Activated CD8-positive, alpha-beta memory T cell treated with anti-CD3 and anti-CD28 coated beads, Interleukin-2, amount 10 ng/mL, durations not matched to agents 7 days and 5 days (primary cell): ENCODE measurements around the gene ARSG. TPM values are rescaled to one million over a fixed set of nuclear protein-coding genes. Genes with fewer than 3 reads are reported as not detected.

Experiments used
- ATAC-seq: fragments of 150-1000 bp; cut with Tn5 transposase; one replicate; pipeline ENCODE4 v1.10.0; 2021; ENCODE audit warnings: moderate library complexity
- CTCF ChIA-PET: fragments of 350-600 bp; sonication (Branson Sonifier 250); formaldehyde crosslinking; loops from one replicate; lab custom pipeline; 2021; ENCODE audit warnings: antibody characterized with exemption; lab: Charles Lee
- DNase-seq: peaks from one replicate; pipeline ENCODE4 v3.0.0-alpha.2; 2020
- H3K27ac Mint-ChIP-seq: one replicate; pipeline ENCODE4 v1.8.0; 2021; ENCODE audit warnings: mild to moderate bottlenecking, mixed read lengths
- H3K27me3 Mint-ChIP-seq: one replicate; pipeline ENCODE4 v1.8.0; 2021; ENCODE audit warnings: mixed read lengths
- H3K36me3 Mint-ChIP-seq: one replicate; pipeline ENCODE4 v1.8.0; 2021; ENCODE audit warnings: mild to moderate bottlenecking, mixed read lengths
- H3K4me1 Mint-ChIP-seq: one replicate; pipeline ENCODE4 v1.8.0; 2021; ENCODE audit warnings: mixed read lengths
- H3K4me3 Mint-ChIP-seq: one replicate; pipeline ENCODE4 v1.8.0; 2021; ENCODE audit warnings: mild to moderate bottlenecking, moderate library complexity, mixed read lengths
- H3K9me3 Mint-ChIP-seq: one replicate; pipeline ENCODE4 v1.8.0; 2022; ENCODE audit warnings: low read depth, mixed read lengths
- total RNA-seq, 2 experiments: library from RNA; stranded (reverse); gene quantifications; one replicate each; pipeline ENCODE4 v1.2.3, GENCODE V29; 2021

The ARSG gene
- total RNA-seq, 2 experiments from 2014 or later, result 12.5 to 24.6 TPM

DNA sequence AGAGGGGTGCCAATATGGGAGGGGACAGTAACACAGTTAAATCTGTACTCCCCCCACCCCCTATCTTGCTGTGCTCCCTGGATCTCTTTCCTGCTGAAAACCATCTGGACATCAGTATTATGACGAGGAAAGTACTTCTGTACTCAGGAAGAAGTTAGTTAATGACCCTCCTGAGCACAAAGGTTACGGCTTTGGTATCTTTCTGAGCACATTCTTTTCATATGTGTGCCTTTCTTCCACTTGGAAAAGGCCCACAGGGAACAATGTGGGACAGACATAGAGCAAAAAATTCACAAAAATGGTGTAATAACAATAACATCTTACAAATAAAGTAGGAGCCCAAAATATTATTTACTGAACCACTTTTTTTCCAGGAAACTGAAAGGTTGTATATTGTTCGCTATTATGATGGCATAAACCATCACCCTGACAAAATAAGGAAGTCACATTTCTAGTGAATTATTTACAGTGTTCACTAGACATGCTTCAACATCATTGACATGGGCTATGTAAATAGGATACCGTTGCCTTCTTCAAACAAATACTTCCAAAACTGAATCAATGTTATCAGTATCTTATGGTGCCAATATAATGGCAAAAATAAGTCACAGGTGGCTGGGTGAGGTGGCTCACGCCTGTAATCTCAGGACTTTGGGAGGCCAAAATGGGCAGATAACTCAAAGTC is 160.5 kb downstream of the ARSG start:
- H3K4me1 Mint-ChIP-seq, result peaks cover 34% of the 10 kb centered on the region
- H3K27ac Mint-ChIP-seq, result no peak overlapping the region
- no peak for DNase-seq
- peaks cover 45% of the 10 kb centered on the region for H3K36me3 Mint-ChIP-seq
- no peaks in the 10 kb centered on the region for H3K9me3 Mint-ChIP-seq
- ATAC-seq, result no peak
- CTCF ChIA-PET, result interaction anchor here (17.7 kb wide), 1 partner anchor 11 kb away, joined by 260 read pairs; no protein-coding TSS in a partner anchor
- no peak overlapping the region for H3K4me3 Mint-ChIP-seq
- no peaks in the 10 kb centered on the region for H3K27me3 Mint-ChIP-seq

DNA sequence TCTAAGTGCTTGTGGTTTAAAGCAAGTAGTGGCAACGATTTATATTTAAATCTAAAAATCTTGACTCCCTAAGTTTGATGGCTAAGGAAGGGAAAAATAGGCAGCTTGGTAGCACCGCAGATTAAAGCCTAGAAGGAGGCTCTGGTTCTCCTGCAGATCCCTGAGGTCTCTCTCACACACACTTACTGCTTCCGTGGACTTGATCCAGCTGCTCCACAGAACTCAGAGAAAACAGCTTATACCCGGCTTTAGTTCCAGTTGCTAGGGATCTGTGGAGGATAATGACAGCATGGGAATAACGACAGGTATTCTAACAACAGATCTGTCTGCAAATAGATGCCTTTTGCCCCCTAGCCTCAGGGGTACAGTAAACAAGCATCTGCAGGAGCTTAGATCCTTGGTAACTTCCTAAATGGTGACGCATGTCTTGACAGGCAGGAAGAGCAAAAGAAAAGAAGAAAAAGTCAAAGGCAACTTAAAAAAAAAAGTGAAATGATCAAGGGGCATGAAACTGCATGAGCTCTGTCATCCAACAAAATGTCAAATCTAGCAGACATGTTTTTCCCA is 161.5 kb downstream of the ARSG start:
- CTCF ChIA-PET, result interaction anchor here (0.7 to 17.7 kb wide), 2 partner anchors 12 to 190 kb away, joined by 3 to 260 read pairs; no protein-coding TSS in a partner anchor
- Mint-ChIP-seq H3K4me3 (no peak overlapping the region), H3K36me3 (peaks cover 45% of the 10 kb centered on the region), H3K27me3 (no peaks in the 10 kb centered on the region), H3K4me1 (peaks cover 36% of the 10 kb centered on the region), H3K27ac (no peak overlapping the region), H3K9me3 (no peaks in the 10 kb centered on the region)
- ATAC-seq, result no peak
- DNase-seq, result no peak

DNA sequence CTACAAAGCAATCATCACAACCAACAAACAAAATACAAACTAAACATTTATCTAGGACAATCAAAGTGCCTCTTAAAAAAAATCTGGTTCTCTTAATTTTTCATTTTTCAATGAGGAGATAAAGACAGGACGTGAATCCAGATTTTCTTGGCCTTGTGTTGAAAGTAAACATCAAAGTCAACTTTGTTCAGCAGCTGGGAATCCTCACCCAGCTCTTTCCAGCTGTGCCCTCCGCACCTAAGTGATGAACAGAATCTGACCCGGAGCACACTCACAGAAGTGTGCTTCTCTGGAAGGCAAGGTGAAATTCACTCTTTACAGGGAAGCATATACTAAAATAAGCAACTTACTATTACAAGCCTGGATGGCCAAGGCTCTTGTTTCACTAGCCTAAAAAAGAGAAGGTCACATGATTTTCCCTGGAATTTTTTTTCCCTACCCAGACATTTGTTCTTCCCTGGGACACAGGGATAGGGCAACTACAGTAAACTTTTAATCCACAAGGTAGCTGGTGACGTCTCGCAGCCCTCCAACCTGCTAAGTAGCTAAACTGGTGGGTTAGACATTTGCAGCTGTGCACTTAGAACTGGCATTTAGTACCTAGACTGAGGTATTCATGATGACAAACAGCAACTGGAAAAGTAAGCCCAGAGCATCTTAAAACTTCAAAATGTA is 162.8 kb downstream of the ARSG start:
- Mint-ChIP-seq H3K27me3 (no peaks in the 10 kb centered on the region), H3K4me1 (peaks cover 47% of the 10 kb centered on the region), H3K36me3 (peaks cover 37% of the 10 kb centered on the region), H3K4me3 (no peak overlapping the region), H3K27ac (no peak overlapping the region), H3K9me3 (no peaks in the 10 kb centered on the region)
- no peak for ATAC-seq
- CTCF ChIA-PET, result interaction anchor here (17.7 kb wide), 1 partner anchor 14 kb away, joined by 260 read pairs; no protein-coding TSS in a partner anchor
- DNase-seq, result no peak

DNA sequence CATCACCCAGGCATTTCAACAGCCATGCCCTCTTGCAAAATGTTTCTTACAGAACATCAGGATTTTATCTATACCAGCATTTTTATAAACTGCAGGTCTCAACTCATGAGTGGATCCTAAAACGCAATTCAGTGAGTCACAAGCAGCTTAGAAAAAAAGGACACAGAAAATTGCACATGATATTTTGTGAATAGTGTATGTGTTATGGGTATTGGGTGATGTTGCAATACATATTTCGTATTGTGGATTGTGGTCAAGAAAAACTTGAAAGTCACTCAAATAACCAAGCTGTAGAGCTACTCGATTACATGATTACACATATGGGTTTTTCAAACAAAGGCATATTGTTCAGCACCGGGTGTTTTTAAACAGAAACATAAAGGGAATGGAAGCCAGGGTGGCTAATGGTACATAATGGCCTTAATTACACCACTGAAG is 164.6 kb downstream of the ARSG start:
- peak overlapping the region; percentile 87 for H3K27ac Mint-ChIP-seq
- peaks cover 20% of the 10 kb centered on the region for H3K36me3 Mint-ChIP-seq
- DNase-seq (no peak), ATAC-seq (no peak)
- peak overlapping the region; percentile 95 for H3K4me3 Mint-ChIP-seq
- H3K27me3 Mint-ChIP-seq, result no peaks in the 10 kb centered on the region
- peaks cover 64% of the 10 kb centered on the region for H3K4me1 Mint-ChIP-seq
- CTCF ChIA-PET, result interaction anchor here (1.2 to 17.7 kb wide), 9 partner anchors 11 to 283 kb away, joined by 3 to 260 read pairs (median 5); partner anchors contain the start of genes ARSG and SLC16A6
- H3K9me3 Mint-ChIP-seq, result no peaks in the 10 kb centered on the region

DNA sequence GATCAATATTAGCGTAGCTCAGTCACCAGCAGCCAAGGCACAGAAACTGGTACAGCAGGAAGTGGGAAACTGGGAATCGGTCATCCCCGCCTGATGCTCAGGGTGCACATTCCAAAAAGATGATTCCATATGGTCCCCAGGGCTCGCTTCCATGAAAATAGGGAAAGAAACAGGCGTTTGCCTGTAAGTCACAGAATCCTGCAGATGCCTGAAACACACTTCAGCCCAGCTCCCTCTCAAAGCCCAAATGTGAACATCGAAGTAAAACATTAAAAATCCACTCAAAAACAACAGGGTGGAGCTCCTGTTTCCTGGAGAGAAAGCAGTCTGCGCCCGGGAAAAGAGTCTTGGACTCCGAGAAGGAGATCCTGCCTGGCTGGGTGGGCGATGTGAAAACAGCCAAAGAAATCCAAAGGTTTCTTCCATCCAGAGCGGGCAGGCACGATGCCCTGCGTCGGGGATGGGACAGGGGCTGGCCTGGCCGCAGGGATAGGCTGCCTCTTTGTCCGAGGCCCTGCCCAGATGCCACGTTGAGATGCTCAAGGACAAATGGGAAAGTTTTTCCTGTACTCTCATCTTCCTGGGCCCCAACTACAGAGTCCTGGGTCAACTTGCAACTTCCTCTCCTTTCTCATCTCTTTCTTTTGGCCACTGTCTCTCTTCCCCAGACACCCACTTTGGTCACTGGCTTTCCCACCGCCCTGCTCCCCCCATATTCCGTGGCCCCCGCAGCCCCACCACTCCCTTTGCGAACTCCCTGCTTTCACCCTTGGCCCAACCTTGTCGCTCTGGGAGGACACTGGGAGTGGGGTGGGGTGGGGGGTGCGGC is 165.3 kb downstream of the ARSG start:
- Mint-ChIP-seq H3K27ac (peak overlapping the region; percentile 87), H3K27me3 (no peaks in the 10 kb centered on the region), H3K4me3 (peak overlapping the region; percentile 95), H3K4me1 (peaks cover 70% of the 10 kb centered on the region), H3K9me3 (no peaks in the 10 kb centered on the region), H3K36me3 (peaks cover 16% of the 10 kb centered on the region)
- CTCF ChIA-PET, result interaction anchor here (0.7 to 17.7 kb wide), 11 partner anchors 10 to 284 kb away, joined by 3 to 260 read pairs (median 11); partner anchors contain the start of genes ARSG and SLC16A6
- ATAC-seq (no peak), DNase-seq (no peak)

DNA sequence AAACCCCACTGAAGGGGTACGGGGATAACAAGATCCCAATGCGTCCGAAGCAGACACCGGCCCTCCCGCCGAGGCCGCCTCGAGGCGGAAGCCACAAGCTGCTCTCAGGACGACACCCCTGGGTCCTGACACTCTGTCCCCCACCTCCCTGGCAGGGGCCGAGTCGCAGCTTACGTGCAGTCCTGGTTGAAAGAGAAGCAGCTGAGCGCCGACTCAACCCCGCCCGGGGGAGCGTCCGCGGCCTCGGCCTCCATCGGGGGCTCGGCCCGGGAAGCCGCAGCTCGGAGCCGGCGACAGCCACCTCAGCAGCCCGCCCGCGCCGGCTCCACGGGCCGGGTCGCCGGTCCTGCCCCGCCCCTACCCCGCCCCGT is 165.9 kb downstream of the ARSG start, which contains the start of gene WIPI1:
WIPI1 (minus strand) TSS at position 329 of the 371 bp plus-strand sequence; CDS start at position 254, 75 bp downstream.
- peak; percentile 78 for DNase-seq
- Mint-ChIP-seq H3K4me1 (peaks cover 76% of the 10 kb centered on the region), H3K9me3 (no peaks in the 10 kb centered on the region), H3K27me3 (no peaks in the 10 kb centered on the region), H3K36me3 (peaks cover 13% of the 10 kb centered on the region), H3K4me3 (peak within 1 kb of the TSS; percentile 95), H3K27ac (peak within 1 kb of the TSS; percentile 94)
- CTCF ChIA-PET, result interaction anchor here (0.7 to 17.7 kb wide), 10 partner anchors 9 to 284 kb away, joined by 3 to 260 read pairs (median 12); partner anchors contain the start of genes ARSG and SLC16A6
- peak; percentile 41 for ATAC-seq

DNA sequence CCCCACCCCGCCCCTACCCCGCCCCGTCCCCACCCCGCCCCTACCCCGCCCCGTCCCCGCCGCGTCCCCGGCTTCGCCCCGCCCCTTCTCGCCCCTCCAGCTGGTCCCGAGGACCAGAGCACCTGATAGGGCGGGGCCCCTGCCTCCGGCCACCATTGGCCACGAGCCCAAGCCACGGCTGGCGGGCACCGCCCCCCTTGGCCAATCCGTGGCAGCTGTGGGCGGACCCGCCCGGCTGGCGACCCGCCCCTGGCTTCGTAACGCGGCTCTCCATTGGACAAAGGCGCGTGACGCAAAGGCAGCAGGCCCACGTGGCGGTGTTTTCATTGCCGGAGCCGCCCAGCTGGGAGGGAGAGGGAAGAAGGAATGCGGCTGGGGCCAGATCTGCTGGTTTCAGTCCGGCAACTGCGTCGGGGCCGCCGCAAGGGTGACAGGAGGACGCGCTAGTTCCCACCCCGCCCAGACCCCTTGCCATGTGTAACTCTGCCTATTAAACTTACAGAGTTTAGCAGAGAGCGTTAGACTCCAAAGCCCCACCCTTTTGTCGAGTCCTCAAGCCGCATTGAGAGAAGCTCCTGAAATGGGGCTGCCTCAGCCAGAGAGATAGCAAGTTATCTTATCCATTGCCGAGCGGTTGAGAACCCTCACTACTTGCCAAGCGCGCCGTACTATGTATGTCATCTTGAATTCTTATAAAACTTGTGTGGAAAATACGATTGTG is 166.4 kb downstream of the ARSG start:
- CTCF ChIA-PET, result interaction anchor here (0.7 to 17.7 kb wide), 12 partner anchors 9 to 285 kb away, joined by 3 to 260 read pairs (median 10); partner anchors contain the start of genes ARSG and SLC16A6

DNA sequence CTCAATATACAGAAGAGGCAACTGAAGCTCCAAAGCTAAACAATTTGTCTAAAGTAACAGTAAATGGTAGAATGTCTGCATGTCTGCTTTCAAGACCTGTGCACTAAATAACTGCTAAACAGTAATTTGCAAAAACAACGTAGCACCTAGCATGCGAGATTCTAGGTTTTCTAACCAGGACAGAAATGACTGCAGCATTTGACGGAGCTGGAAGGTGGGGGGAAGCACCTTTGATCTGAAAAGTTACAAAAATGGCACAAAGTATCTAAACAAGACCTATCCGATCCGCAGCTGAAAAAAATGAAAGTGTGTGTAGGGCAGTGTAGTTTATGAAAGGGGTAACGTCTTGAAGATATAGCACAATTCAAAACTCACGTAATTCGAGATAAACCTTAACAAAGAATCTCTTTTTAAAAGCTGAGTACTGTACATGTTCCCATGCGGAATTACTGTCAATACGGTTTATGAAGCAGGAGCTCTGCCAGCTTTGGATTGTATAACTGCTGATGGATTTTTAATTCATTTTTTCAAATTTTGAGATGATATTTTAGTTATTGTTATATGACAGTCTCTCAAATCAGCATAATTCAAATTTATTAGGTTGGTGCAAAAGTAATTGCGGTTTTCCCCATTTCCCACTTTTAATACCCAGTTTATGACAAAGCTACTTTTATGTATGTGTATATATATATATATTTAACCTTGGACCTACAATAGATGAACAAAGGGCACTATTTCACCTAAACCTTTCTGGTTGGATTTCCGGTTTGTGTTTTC is 167.2 kb downstream of the ARSG start:
- Mint-ChIP-seq H3K27me3 (no peaks in the 10 kb centered on the region), H3K4me1 (peaks cover 84% of the 10 kb centered on the region), H3K4me3 (peak overlapping the region; percentile 75), H3K9me3 (no peaks in the 10 kb centered on the region), H3K27ac (peak overlapping the region; percentile 94), H3K36me3 (peaks cover 11% of the 10 kb centered on the region)
- ATAC-seq (no peak), DNase-seq (peak; percentile 57)
- CTCF ChIA-PET, result interaction anchor here (0.9 to 17.7 kb wide), 15 partner anchors 8 to 286 kb away, joined by 3 to 260 read pairs (median 8); partner anchors contain the start of genes ARSG and SLC16A6

More for the DNA sequence above, 166.4 kb downstream of the ARSG start:
- H3K9me3 Mint-ChIP-seq, result no peaks in the 10 kb centered on the region
- ATAC-seq, result peak; percentile 94
- H3K27me3 Mint-ChIP-seq, result no peaks in the 10 kb centered on the region
- peaks cover 13% of the 10 kb centered on the region for H3K36me3 Mint-ChIP-seq
- DNase-seq, result peak; percentile 99
- H3K27ac Mint-ChIP-seq, result peak overlapping the region; percentile 94
- peaks cover 81% of the 10 kb centered on the region for H3K4me1 Mint-ChIP-seq
- peak overlapping the region; percentile 75 for H3K4me3 Mint-ChIP-seq

DNA sequence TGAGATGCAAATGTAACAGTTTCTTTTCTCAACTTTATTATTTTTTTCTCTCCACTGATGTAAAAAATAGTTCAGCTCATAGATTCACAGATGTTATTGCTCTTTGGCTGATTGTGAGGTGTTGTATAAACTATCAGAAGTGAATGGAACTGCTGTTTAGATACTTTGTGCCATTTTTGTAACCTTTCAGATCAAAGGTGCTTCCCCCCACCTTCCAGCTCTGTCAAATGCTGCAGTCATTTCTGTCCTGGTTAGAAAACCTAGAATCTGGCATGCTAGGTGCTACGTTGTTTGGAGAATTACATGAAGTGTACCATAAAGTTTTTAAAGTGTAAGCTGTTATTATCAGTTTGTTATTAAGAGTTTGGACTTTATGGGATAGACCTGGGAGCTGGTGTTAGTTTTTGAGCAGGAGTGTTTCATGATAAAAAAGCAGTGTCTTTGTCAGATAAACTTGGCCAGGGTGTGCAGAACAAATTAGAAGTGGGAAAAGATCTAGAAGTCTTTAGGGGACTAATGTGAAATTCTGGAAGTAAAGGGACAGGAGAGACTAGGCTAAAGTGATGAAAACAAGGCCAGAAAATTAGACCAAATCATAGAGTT is 167.8 kb downstream of the ARSG start:
- Mint-ChIP-seq H3K27me3 (no peaks in the 10 kb centered on the region), H3K4me3 (peak overlapping the region; percentile 52), H3K27ac (peak overlapping the region; percentile 94), H3K9me3 (no peaks in the 10 kb centered on the region), H3K36me3 (peaks cover 4% of the 10 kb centered on the region), H3K4me1 (peaks cover 83% of the 10 kb centered on the region)
- DNase-seq (peak; percentile 57), ATAC-seq (no peak)
- CTCF ChIA-PET, result interaction anchor here (1.1 to 17.7 kb wide), 11 partner anchors 9 to 286 kb away, joined by 3 to 260 read pairs (median 4); no protein-coding TSS in a partner anchor

DNA sequence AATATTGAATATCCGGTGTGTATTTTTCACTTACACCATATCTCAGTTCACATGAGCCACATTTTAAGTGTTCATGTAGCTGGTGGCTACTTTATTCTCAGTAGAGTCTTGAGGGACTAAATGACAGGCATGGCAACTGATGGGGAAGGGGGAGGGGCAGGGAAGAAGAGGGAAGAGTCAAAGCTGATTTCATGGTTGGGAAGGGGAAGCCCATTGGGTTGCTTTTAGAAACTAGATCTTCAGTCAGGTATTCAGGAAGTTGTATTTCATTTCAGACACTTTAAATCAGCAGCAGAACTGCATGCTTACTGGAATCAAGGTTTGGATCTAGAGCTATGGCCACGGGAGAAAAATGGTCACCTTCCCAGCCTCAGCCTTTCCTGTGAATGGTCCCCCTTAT is 168.9 kb downstream of the ARSG start:
- Mint-ChIP-seq H3K36me3 (peaks cover 4% of the 10 kb centered on the region), H3K27me3 (no peaks in the 10 kb centered on the region), H3K27ac (peak overlapping the region; percentile 94), H3K4me1 (peaks cover 75% of the 10 kb centered on the region), H3K4me3 (peak overlapping the region; percentile 68), H3K9me3 (no peaks in the 10 kb centered on the region)
- ATAC-seq (no peak), DNase-seq (no peak)
- CTCF ChIA-PET, result interaction anchor here (0.7 to 17.7 kb wide), 17 partner anchors 11 to 288 kb away, joined by 3 to 260 read pairs (median 4); partner anchors contain the start of gene ARSG

DNA sequence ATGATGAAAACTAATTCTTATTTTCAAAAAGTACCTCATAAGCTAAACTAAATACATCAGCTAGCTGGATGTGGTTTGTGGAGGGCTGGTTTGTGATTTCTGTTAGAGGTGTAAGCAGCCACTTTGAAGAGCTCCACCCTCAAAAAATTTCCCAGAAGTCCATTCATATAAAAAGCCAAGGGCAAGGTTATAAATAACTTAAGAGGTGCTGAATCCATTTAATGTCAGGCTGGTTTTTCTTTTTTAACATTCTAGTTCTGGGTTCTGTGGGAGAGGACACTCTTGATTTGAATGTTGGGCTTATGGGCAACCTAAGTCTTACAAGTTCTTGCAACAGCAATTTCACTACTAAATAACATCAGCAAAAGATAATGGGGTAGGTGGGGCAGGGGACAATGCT is 169.4 kb downstream of the ARSG start:
- no peaks in the 10 kb centered on the region for H3K9me3 Mint-ChIP-seq
- H3K27me3 Mint-ChIP-seq, result no peaks in the 10 kb centered on the region
- CTCF ChIA-PET, result interaction anchor here (0.7 to 17.7 kb wide), 16 partner anchors 11 to 288 kb away, joined by 3 to 260 read pairs (median 4); partner anchors contain the start of gene ARSG
- DNase-seq (peak; percentile 83), ATAC-seq (no peak)
- peaks cover 71% of the 10 kb centered on the region for H3K4me1 Mint-ChIP-seq
- peaks cover 4% of the 10 kb centered on the region for H3K36me3 Mint-ChIP-seq
- peak overlapping the region; percentile 68 for H3K4me3 Mint-ChIP-seq
- peak overlapping the region; percentile 94 for H3K27ac Mint-ChIP-seq
